GM10266 (cell line): ENCODE measurements around the gene LARGE1.

Experiments
- DNase-seq: peaks from one replicate; pipeline ENCODE4 v3.0.0; 2012; ENCODE audit errors: extremely low spot score
- CTCF ChIP-seq: IDR thresholded peaks from 2 replicates; pipeline ENCODE4 v1.5.1; 2012; ENCODE audit warnings: mild to moderate bottlenecking, low read depth; ENCODE audit not compliant: control insufficient read depth, insufficient read depth; ENCODE audit errors: missing control alignments

The LARGE1 gene

GRCh38 chr22:33481550-33481949, 438.7 kb downstream of the LARGE1 start:
- TF ChIP-seq CTCF = no peak
- no peak for DNase-seq

- DNase-seq = no peak
- no peak for TF ChIP-seq CTCF
Observed at GRCh38 chr22:33477120-33478111, 442.9 kb downstream of the LARGE1 start.

GRCh38 chr22:33476716-33477115, 443.6 kb downstream of the LARGE1 start:
- no peak for TF ChIP-seq CTCF
- DNase-seq = no peak

- no peak for DNase-seq
- no peak for TF ChIP-seq CTCF
Observed at GRCh38 chr22:33476206-33476605, 444.1 kb downstream of the LARGE1 start.

GRCh38 chr22:33474587-33474986, 445.7 kb downstream of the LARGE1 start:
- no peak for TF ChIP-seq CTCF
- DNase-seq = no peak

- DNase-seq = peak; percentile 53
- no peak for TF ChIP-seq CTCF
Observed at GRCh38 chr22:33472462-33473344, 447.6 kb downstream of the LARGE1 start.

GRCh38 chr22:33470456-33470855, 449.8 kb downstream of the LARGE1 start:
- TF ChIP-seq CTCF = no peak

More at GRCh38 chr22:33470456-33470855, 449.8 kb downstream of the LARGE1 start:
- DNase-seq = peak; percentile 16
